Measurements from ENCODE around the gene GREB1L. TPM values are rescaled to one million over a fixed set of nuclear protein-coding genes. Genes with fewer than 3 reads are reported as not detected.
A peak's percentile ranks its signal among the peaks of the same experiment; 100 is the strongest.

Gene GREB1L
- total and polyA plus RNA-seq, 9 of the 15 experiments (the other 6 are each of a cell fraction or from before 2014, with no cell fraction given) = 0.03 TPM; not detected in 8

- CTCF ChIA-PET (ENCODE audit: low intra/inter-chr PET ratio) = no interaction called here
- Histone ChIP-seq H3K36me3 (ENCODE audit: control insufficient read depth, insufficient read depth, low read length) (no peaks in the 10 kb centered on the region), H3K79me2 (ENCODE audit: control insufficient read depth, insufficient read depth, low read length) (no peaks in the 10 kb centered on the region), H3K4me3 (no peak overlapping the region), H3K27me3 (ENCODE audit: control insufficient read depth in 2 of 2, insufficient read depth in 2 of 2, low read length in 2 of 2) (peaks cover 48 to 54% of the 10 kb centered on the region in 2 experiments), H2AFZ (ENCODE audit: low read depth, low read length) (no peak overlapping the region), H3K27ac (ENCODE audit: extremely low read depth, low read depth, low read length) (no peak overlapping the region), H3K9me3 (replicated peaks; ENCODE audit: control insufficient read depth, insufficient read depth, low read depth, low read length) (no peaks in the 10 kb centered on the region), H3K9ac (ENCODE audit: insufficient read depth in 1 of 2, low read depth in 2 of 2, low read length in 2 of 2) (no peak overlapping the region), H3K4me2 (ENCODE audit: insufficient read depth, low read length) (no peak overlapping the region), H4K20me1 (replicated peaks; ENCODE audit: control insufficient read depth, insufficient read depth, low read length) (no peaks in the 10 kb centered on the region), H3K9me1 (ENCODE audit: control insufficient read depth, insufficient read depth, low read length) (no peaks in the 10 kb centered on the region), H3K4me1 (replicated peaks in 1 of 2; ENCODE audit: control insufficient read depth in 2 of 2, insufficient read depth in 2 of 2, low read length in 2 of 2) (peaks cover 0 to 6% of the 10 kb centered on the region in 2 experiments; a peak in 2 of 5 replicates)
- in situ Hi-C loops (cut with MboI) (no loop called here), intact Hi-C loops (cut with micrococcal nuclease) (loop anchor here (10.0 kb wide), 1 partner anchor 248 kb away; the partner anchor contains the start of gene MIB1)
- ATAC-seq (no peak), FAIRE-seq (no peak), DNase-seq (ENCODE audit: extremely low read depth in 1 of 4, low spot score in 3 of 4) (no peak)
- TF ChIP-seq ZNF212 (CRISPR knock-in tag; IDR thresholded peaks at IDR 0.05) (no peak), U2AF2 (optimal IDR thresholded peaks at IDR 0.05; ENCODE audit: low read depth, low read length) (no peak), E2F5 (CRISPR knock-in tag; IDR thresholded peaks at IDR 0.05) (no peak), CAMTA2 (CRISPR knock-in tag; conservative IDR thresholded peaks at IDR 0.05) (no peak)
- POLR2A ChIA-PET = interaction anchor here (1.3 kb wide), 1 partner anchor 10 kb away, joined by 4 read pairs; no protein-coding TSS in a partner anchor
- BruUV-seq (replicated peaks) = no TSS peak
- WGBS (ENCODE audit: insufficient coverage, low coverage, missing lambda C conversion rate) = 2% methylated on average over 12 of the region's 12 CpGs
Observed at GRCh38 chr18:21496277-21496835, 254.3 kb downstream of the GREB1L start.

- Histone ChIP-seq H3K27me3 (ENCODE audit: control insufficient read depth in 2 of 2, insufficient read depth in 2 of 2, low read length in 2 of 2) (peaks cover 47 to 63% of the 10 kb centered on the region in 2 experiments), H3K4me1 (replicated peaks in 1 of 2; ENCODE audit: control insufficient read depth in 2 of 2, insufficient read depth in 2 of 2, low read length in 2 of 2) (peaks cover 0 to 6% of the 10 kb centered on the region in 2 experiments; a peak in 2 of 5 replicates), H3K9me1 (ENCODE audit: control insufficient read depth, insufficient read depth, low read length) (no peaks in the 10 kb centered on the region), H3K79me2 (ENCODE audit: control insufficient read depth, insufficient read depth, low read length) (no peaks in the 10 kb centered on the region), H3K9ac (ENCODE audit: insufficient read depth in 1 of 2, low read depth in 2 of 2, low read length in 2 of 2) (no peak overlapping the region; a peak in 1 of 4 replicates), H3K36me3 (ENCODE audit: control insufficient read depth, insufficient read depth, low read length) (no peaks in the 10 kb centered on the region), H3K4me3 (no peak overlapping the region), H3K4me2 (ENCODE audit: insufficient read depth, low read length) (no peak overlapping the region), H2AFZ (ENCODE audit: low read depth, low read length) (no peak overlapping the region), H3K27ac (ENCODE audit: extremely low read depth, low read depth, low read length) (no peak overlapping the region), H4K20me1 (replicated peaks; ENCODE audit: control insufficient read depth, insufficient read depth, low read length) (no peaks in the 10 kb centered on the region), H3K9me3 (replicated peaks; ENCODE audit: control insufficient read depth, insufficient read depth, low read depth, low read length) (no peaks in the 10 kb centered on the region)
- ChIA-PET CTCF (ENCODE audit: low intra/inter-chr PET ratio) (no interaction called here), POLR2A (interaction anchor here (0.6 to 1.4 kb wide), 2 partner anchors 10 to 1665 kb away, joined by 3 to 4 read pairs; no protein-coding TSS in a partner anchor)
- no TSS peak for BruUV-seq (replicated peaks)
- peak; percentile 36 for ATAC-seq
- intact Hi-C loops (cut with micrococcal nuclease) (loop anchor here (10.0 kb wide), 1 partner anchor 245 kb away; the partner anchor contains the start of gene MIB1), in situ Hi-C loops (cut with MboI) (no loop called here)
- no peak for DNase-seq (ENCODE audit: extremely low read depth in 1 of 4, low spot score in 3 of 4)
- WGBS (ENCODE audit: insufficient coverage, low coverage, missing lambda C conversion rate) = 2% methylated on average over 9 of the region's 16 CpGs
- FAIRE-seq = no peak
- no peak for TF ChIP-seq ZNF280B (CRISPR knock-in tag; IDR thresholded peaks at IDR 0.05)
- TF ChIP-seq GTF2E2 (tag; IDR thresholded peaks at IDR 0.05) = no peak
- TF ChIP-seq HNRNPH1 (optimal IDR thresholded peaks at IDR 0.05; ENCODE audit: low read depth, low read length) = no peak
- no peak for TF ChIP-seq KDM2B (CRISPR knock-in tag; IDR thresholded peaks at IDR 0.05)
- no peak for TF ChIP-seq ASH1L (IDR thresholded peaks at IDR 0.05; ENCODE audit: borderline replicate concordance, low read depth, partially characterized antibody)
- TF ChIP-seq EGR1 (conservative IDR thresholded peaks at IDR 0.05) = no peak
- TF ChIP-seq SP2 (IDR thresholded peaks at IDR 0.05; ENCODE audit: extremely low read depth, low read depth, low read length, poor library complexity, severe bottlenecking) = no peak
- no peak for TF ChIP-seq ZNF124 (CRISPR knock-in tag; IDR thresholded peaks at IDR 0.05)
- TF ChIP-seq SIN3A (IDR thresholded peaks at IDR 0.05; ENCODE audit: borderline replicate concordance in 2 of 2, control insufficient read depth in 1 of 2, low read depth in 2 of 2, low read length in 2 of 2) = no peak
Observed at GRCh38 chr18:21499997-21500396, 258.0 kb downstream of the GREB1L start.
